ENCODE data around the gene ZNF682. TPM values are rescaled to one million over a fixed set of nuclear protein-coding genes. Genes with fewer than 3 reads are reported as not detected.
"Not testable (repeated sequence)": the region's sequence is repeated elsewhere in the genome, so short reads cannot be mapped to it uniquely, and the experiment has no call there.

Gene ZNF682
- 6.6 and 6.7 TPM in 2 replicates for polyA plus RNA-seq (2013)

GRCh38 chr19:20039203-20039723 lies at the start of gene ZNF682:
Gene ZNF682, minus strand, starts transcription at chr19:20039505. Its CDS starts 160 bp downstream, at chr19:20039345.
- peak within 1 kb of the TSS; percentile 78 for H4K8ac ChIP-seq (ENCODE audit: low read depth, low read length)
- no peak within 1 kb of the TSS for H2AK5ac ChIP-seq (ENCODE audit: low read length)
- WGBS (ENCODE audit: extremely low coverage, insufficient coverage, insufficient read length), result no CpG with 5 or more reads among the region's 25 CpGs

GRCh38 chr19:20082876-20083275 lies 43.6 kb upstream of the ZNF682 start:
- not testable (repeated sequence) for H3K9ac ChIP-seq (ENCODE audit: low read length); H3K36me3 ChIP-seq (ENCODE audit: control insufficient read depth in 1 of 2, insufficient read depth in 2 of 2, low read length in 2 of 2); H2AFZ ChIP-seq (ENCODE audit: insufficient read depth, low read length, poor library complexity); DNase-seq; H3K18ac ChIP-seq (ENCODE audit: low read length); H3K9me3 ChIP-seq (ENCODE audit: insufficient read depth, low read depth, low read length); H3K23ac ChIP-seq (ENCODE audit: low read length); H3K27me3 ChIP-seq (ENCODE audit: insufficient read depth, low read length); H3K4ac ChIP-seq (ENCODE audit: low read depth, low read length); H4K8ac ChIP-seq (ENCODE audit: low read depth, low read length); H3K4me3 ChIP-seq (ENCODE audit: low read depth, low read length); H4K12ac ChIP-seq (ENCODE audit: low read depth, low read length)
- Histone ChIP-seq H3K4me2 (ENCODE audit: low read length) (peak overlapping the region; percentile 51), H3K4me1 (ENCODE audit: control insufficient read depth in 1 of 2, insufficient read depth in 2 of 2, low read length in 2 of 2) (peaks cover 25 to 28% of the 10 kb centered on the region in 2 experiments), H2BK120ac (ENCODE audit: insufficient read depth, low read length, poor library complexity) (peak overlapping the region; percentile 99), H3K79me1 (ENCODE audit: low read length) (peaks cover 26% of the 10 kb centered on the region), H3K79me2 (ENCODE audit: control insufficient read depth, insufficient read depth, low read length, poor library complexity) (peaks cover 39% of the 10 kb centered on the region), H4K91ac (ENCODE audit: low read depth, low read length) (peak overlapping the region; percentile 99), H3K27ac (ENCODE audit: low read depth, low read length) (peak overlapping the region; percentile 89), H2BK12ac (ENCODE audit: low read length) (peak overlapping the region; percentile 30), H3K14ac (ENCODE audit: low read length) (peak overlapping the region; percentile 54), H2AK5ac (ENCODE audit: low read length) (peak overlapping the region; percentile 59), H2BK5ac (ENCODE audit: low read depth, low read length, poor library complexity) (peak overlapping the region; percentile 89)
- WGBS (ENCODE audit: extremely low coverage, insufficient coverage, insufficient read length), result no CpG with 5 or more reads among the region's 7 CpGs

More at GRCh38 chr19:20039203-20039723, at the start of gene ZNF682:
- H4K12ac ChIP-seq (ENCODE audit: low read depth, low read length), result peak within 1 kb of the TSS; percentile 57
- H3K23ac ChIP-seq (ENCODE audit: low read length), result no peak within 1 kb of the TSS
- H3K36me3 ChIP-seq (ENCODE audit: control insufficient read depth in 1 of 2, insufficient read depth in 2 of 2, low read length in 2 of 2), result peaks cover 0 to 5% of the 10 kb centered on the region in 2 experiments
- no peaks in the 10 kb centered on the region for H3K27me3 ChIP-seq (ENCODE audit: insufficient read depth, low read length)
- H2BK120ac ChIP-seq (ENCODE audit: insufficient read depth, low read length, poor library complexity), result no peak within 1 kb of the TSS
- peaks cover 2 to 3% of the 10 kb centered on the region in 2 experiments for H3K4me1 ChIP-seq (ENCODE audit: control insufficient read depth in 1 of 2, insufficient read depth in 2 of 2, low read length in 2 of 2)
- peak; percentile 97 to 99 for DNase-seq
- H3K79me1 ChIP-seq (ENCODE audit: low read length), result peaks cover 5% of the 10 kb centered on the region
- H3K9me3 ChIP-seq (ENCODE audit: insufficient read depth, low read depth, low read length), result no peaks in the 10 kb centered on the region
- no peak within 1 kb of the TSS for H3K4ac ChIP-seq (ENCODE audit: low read depth, low read length)
- H3K18ac ChIP-seq (ENCODE audit: low read length), result peak within 1 kb of the TSS; percentile 32
- peak within 1 kb of the TSS; percentile 47 for H2AFZ ChIP-seq (ENCODE audit: insufficient read depth, low read length, poor library complexity)
- peak within 1 kb of the TSS; percentile 92 for H3K9ac ChIP-seq (ENCODE audit: low read length)
- peaks cover 7% of the 10 kb centered on the region for H3K79me2 ChIP-seq (ENCODE audit: control insufficient read depth, insufficient read depth, low read length, poor library complexity)
- no peak within 1 kb of the TSS for H4K91ac ChIP-seq (ENCODE audit: low read depth, low read length)
- H3K27ac ChIP-seq (ENCODE audit: low read depth, low read length), result peak within 1 kb of the TSS; percentile 77
- H2BK5ac ChIP-seq (ENCODE audit: low read depth, low read length, poor library complexity), result peak within 1 kb of the TSS; percentile 22
- peak within 1 kb of the TSS; percentile 97 for H3K4me3 ChIP-seq (ENCODE audit: low read depth, low read length)
- H3K4me2 ChIP-seq (ENCODE audit: low read length), result peak within 1 kb of the TSS; percentile 70
- peak within 1 kb of the TSS; percentile 24 for H3K14ac ChIP-seq (ENCODE audit: low read length)
- H2BK12ac ChIP-seq (ENCODE audit: low read length), result no peak within 1 kb of the TSS

- not testable (repeated sequence) for H3K14ac ChIP-seq (ENCODE audit: low read length); H2BK12ac ChIP-seq (ENCODE audit: low read length); H4K12ac ChIP-seq (ENCODE audit: low read depth, low read length); H2AFZ ChIP-seq (ENCODE audit: insufficient read depth, low read length, poor library complexity); H3K4me3 ChIP-seq (ENCODE audit: low read depth, low read length); H3K27me3 ChIP-seq (ENCODE audit: insufficient read depth, low read length); H4K91ac ChIP-seq (ENCODE audit: low read depth, low read length); H3K4ac ChIP-seq (ENCODE audit: low read depth, low read length); H3K36me3 ChIP-seq (ENCODE audit: control insufficient read depth in 1 of 2, insufficient read depth in 2 of 2, low read length in 2 of 2); H4K8ac ChIP-seq (ENCODE audit: low read depth, low read length); H3K18ac ChIP-seq (ENCODE audit: low read length); H3K9me3 ChIP-seq (ENCODE audit: insufficient read depth, low read depth, low read length); H2AK5ac ChIP-seq (ENCODE audit: low read length); H2BK120ac ChIP-seq (ENCODE audit: insufficient read depth, low read length, poor library complexity); H3K23ac ChIP-seq (ENCODE audit: low read length); H3K9ac ChIP-seq (ENCODE audit: low read length)
- peaks cover 38% of the 10 kb centered on the region for H3K79me2 ChIP-seq (ENCODE audit: control insufficient read depth, insufficient read depth, low read length, poor library complexity)
- peak overlapping the region; percentile 51 for H3K4me2 ChIP-seq (ENCODE audit: low read length)
- peak overlapping the region; percentile 47 for H2BK5ac ChIP-seq (ENCODE audit: low read depth, low read length, poor library complexity)
- no CpG with 5 or more reads among the region's 3 CpGs for WGBS (ENCODE audit: extremely low coverage, insufficient coverage, insufficient read length)
- H3K27ac ChIP-seq (ENCODE audit: low read depth, low read length), result peak overlapping the region; percentile 89
- H3K4me1 ChIP-seq (ENCODE audit: control insufficient read depth in 1 of 2, insufficient read depth in 2 of 2, low read length in 2 of 2), result peaks cover 25 to 28% of the 10 kb centered on the region in 2 experiments
- DNase-seq, result peak; percentile 20 to 43
- peaks cover 26% of the 10 kb centered on the region for H3K79me1 ChIP-seq (ENCODE audit: low read length)
Measured at GRCh38 chr19:20082232-20082833, 43.0 kb upstream of the ZNF682 start.

- no peak overlapping the region for H2AFZ ChIP-seq (ENCODE audit: insufficient read depth, low read length, poor library complexity)
- no peak overlapping the region for H2BK120ac ChIP-seq (ENCODE audit: insufficient read depth, low read length, poor library complexity)
- H3K4me3 ChIP-seq (ENCODE audit: low read depth, low read length), result no peak overlapping the region
- peak overlapping the region; percentile 87 for H2BK12ac ChIP-seq (ENCODE audit: low read length)
- H3K27me3 ChIP-seq (ENCODE audit: insufficient read depth, low read length), result no peaks in the 10 kb centered on the region
- H3K4me1 ChIP-seq (ENCODE audit: control insufficient read depth in 1 of 2, insufficient read depth in 2 of 2, low read length in 2 of 2), result peaks cover 25 to 28% of the 10 kb centered on the region in 2 experiments
- H3K36me3 ChIP-seq (ENCODE audit: control insufficient read depth in 1 of 2, insufficient read depth in 2 of 2, low read length in 2 of 2), result no peaks in the 10 kb centered on the region
- H2AK5ac ChIP-seq (ENCODE audit: low read length), result no peak overlapping the region
- WGBS (ENCODE audit: extremely low coverage, insufficient coverage, insufficient read length), result no CpG with 5 or more reads among the region's 3 CpGs
- no peak overlapping the region for H3K9ac ChIP-seq (ENCODE audit: low read length)
- H3K79me2 ChIP-seq (ENCODE audit: control insufficient read depth, insufficient read depth, low read length, poor library complexity), result peaks cover 34% of the 10 kb centered on the region
- no peak overlapping the region for H3K23ac ChIP-seq (ENCODE audit: low read length)
- peak overlapping the region; percentile 77 for H3K27ac ChIP-seq (ENCODE audit: low read depth, low read length)
- H3K4ac ChIP-seq (ENCODE audit: low read depth, low read length), result peak overlapping the region; percentile 80
- peak overlapping the region; percentile 64 for H2BK5ac ChIP-seq (ENCODE audit: low read depth, low read length, poor library complexity)
- H3K4me2 ChIP-seq (ENCODE audit: low read length), result peak overlapping the region; percentile 65
- H3K79me1 ChIP-seq (ENCODE audit: low read length), result peaks cover 26% of the 10 kb centered on the region
- H4K91ac ChIP-seq (ENCODE audit: low read depth, low read length), result peak overlapping the region; percentile 82
- peak overlapping the region; percentile 84 for H3K18ac ChIP-seq (ENCODE audit: low read length)
- no peaks in the 10 kb centered on the region for H3K9me3 ChIP-seq (ENCODE audit: insufficient read depth, low read depth, low read length)
- H3K14ac ChIP-seq (ENCODE audit: low read length), result peak overlapping the region; percentile 7
- no peak overlapping the region for H4K8ac ChIP-seq (ENCODE audit: low read depth, low read length)
- no peak overlapping the region for H4K12ac ChIP-seq (ENCODE audit: low read depth, low read length)
- no peak for DNase-seq
Measured at GRCh38 chr19:20080656-20081055, 41.4 kb upstream of the ZNF682 start.

Measured in trophoblast cell (in vitro differentiated cells and primary cell).